Right atrium auricular region (tissue), 2 donors: ENCODE data around the gene NT5DC4. TPM values are rescaled to one million over a fixed set of nuclear protein-coding genes. Genes with fewer than 3 reads are reported as not detected.

Experiments used
- DNase-seq: peaks from one replicate; pipeline ENCODE4 v3.0.0-alpha.2; 2019; ENCODE audit warnings: low spot score
- H3K27ac ChIP-seq, 2 donors: fragments of 200-600 bp; sonication (generic); 1 replicate in 1 of 2; 2 replicates in 1 of 2; pipeline ENCODE4 v1.5.1; 2016 to 2019
- H3K27me3 ChIP-seq, 2 donors: fragments of 200-600 bp; sonication (generic); one replicate each; pipeline versions ENCODE4 v1.5.1 to v1.6.0; 2017 to 2019
- H3K36me3 ChIP-seq: fragments of 200-600 bp; sonication (generic); one replicate; pipeline ENCODE4 v1.5.1; 2016
- H3K4me1 ChIP-seq, 2 donors: fragments of 200-600 bp; sonication (generic); one replicate each; pipeline versions ENCODE4 v1.5.1 to v1.6.0; 2017 to 2019
- H3K4me3 ChIP-seq, 2 donors: fragments of 200-600 bp; sonication (generic); 1 replicate in 1 of 2; 2 replicates in 1 of 2; pipeline ENCODE4 v1.5.1; 2017 to 2019; ENCODE audit warnings: mild to moderate bottlenecking in 1 of 2, moderate library complexity in 1 of 2
- H3K9me3 ChIP-seq, 2 donors: fragments of 200-600 bp; sonication (generic); one replicate each; pipeline ENCODE4 v1.5.1; 2019
- CTCF ChIP-seq, 2 donors: fragments of 200-600 bp; sonication (generic); IDR thresholded peaks; one replicate each; pipeline ENCODE4 v1.5.1; 2019; ENCODE audit warnings: antibody characterized with exemption in 2 of 2
- total RNA-seq, 2 donors: library from RNA; depleted of rRNA; stranded (reverse); fragments of >200 nt; gene quantifications; one replicate each; pipeline ENCODE4 v1.1.0, GENCODE V29; 2016

NT5DC4 gene
- total RNA-seq, 2 donors from 2014 or later, result not detected

GRCh38 chr2:112754564-112754963 is 33.7 kb downstream of the NT5DC4 start:
- Histone ChIP-seq H3K4me1 (no peaks in the 10 kb centered on the region), H3K9me3 (no peaks in the 10 kb centered on the region), H3K27me3 (no peaks in the 10 kb centered on the region), H3K27ac (no peak overlapping the region), H3K36me3 (no peaks in the 10 kb centered on the region), H3K4me3 (no peak overlapping the region)
- no peak for TF ChIP-seq CTCF (IDR thresholded peaks at IDR 0.05)
- no peak for DNase-seq

- DNase-seq, result no peak
- Histone ChIP-seq H3K9me3 (no peaks in the 10 kb centered on the region), H3K27ac (no peak overlapping the region), H3K4me1 (no peaks in the 10 kb centered on the region), H3K36me3 (no peaks in the 10 kb centered on the region), H3K4me3 (no peak overlapping the region), H3K27me3 (no peaks in the 10 kb centered on the region)
- TF ChIP-seq CTCF (IDR thresholded peaks at IDR 0.05), result no peak
Measured at GRCh38 chr2:112755444-112755843, 34.6 kb downstream of the NT5DC4 start.

GRCh38 chr2:112756207-112756606 is 35.4 kb downstream of the NT5DC4 start:
- H3K27ac ChIP-seq, result no peak overlapping the region
- H3K9me3 ChIP-seq, result no peaks in the 10 kb centered on the region
- no peaks in the 10 kb centered on the region for H3K4me1 ChIP-seq
- no peaks in the 10 kb centered on the region for H3K36me3 ChIP-seq
- no peak for TF ChIP-seq CTCF (IDR thresholded peaks at IDR 0.05)
- DNase-seq, result no peak
- H3K4me3 ChIP-seq, result no peak overlapping the region
- no peaks in the 10 kb centered on the region for H3K27me3 ChIP-seq

GRCh38 chr2:112757265-112757664 is 36.4 kb downstream of the NT5DC4 start:
- no peaks in the 10 kb centered on the region for H3K36me3 ChIP-seq
- H3K4me1 ChIP-seq, result no peaks in the 10 kb centered on the region
- no peaks in the 10 kb centered on the region for H3K27me3 ChIP-seq
- TF ChIP-seq CTCF (IDR thresholded peaks at IDR 0.05), result no peak
- H3K9me3 ChIP-seq, result no peaks in the 10 kb centered on the region
- DNase-seq, result no peak
- no peak overlapping the region for H3K27ac ChIP-seq
- H3K4me3 ChIP-seq, result no peak overlapping the region

- TF ChIP-seq CTCF (IDR thresholded peaks at IDR 0.05), result no peak
- no peaks in the 10 kb centered on the region for H3K36me3 ChIP-seq
- H3K4me3 ChIP-seq, result no peak overlapping the region
- H3K4me1 ChIP-seq, result peaks cover 0 to 1% of the 10 kb centered on the region in 2 donors
- no peak for DNase-seq
- no peaks in the 10 kb centered on the region for H3K27me3 ChIP-seq
- H3K27ac ChIP-seq, result no peak overlapping the region
- H3K9me3 ChIP-seq, result no peaks in the 10 kb centered on the region
Measured at GRCh38 chr2:112758711-112759110, 37.9 kb downstream of the NT5DC4 start.

- Histone ChIP-seq H3K27me3 (no peaks in the 10 kb centered on the region), H3K4me1 (peaks cover 0 to 11% of the 10 kb centered on the region in 2 donors), H3K4me3 (no peak overlapping the region), H3K27ac (no peak overlapping the region), H3K9me3 (no peaks in the 10 kb centered on the region), H3K36me3 (no peaks in the 10 kb centered on the region)
- DNase-seq, result no peak
- no peak for TF ChIP-seq CTCF (IDR thresholded peaks at IDR 0.05)
Measured at GRCh38 chr2:112760149-112760548, 39.3 kb downstream of the NT5DC4 start.
